ENCODE results near the gene FOXL2NB.

Gene FOXL2NB

DNA sequence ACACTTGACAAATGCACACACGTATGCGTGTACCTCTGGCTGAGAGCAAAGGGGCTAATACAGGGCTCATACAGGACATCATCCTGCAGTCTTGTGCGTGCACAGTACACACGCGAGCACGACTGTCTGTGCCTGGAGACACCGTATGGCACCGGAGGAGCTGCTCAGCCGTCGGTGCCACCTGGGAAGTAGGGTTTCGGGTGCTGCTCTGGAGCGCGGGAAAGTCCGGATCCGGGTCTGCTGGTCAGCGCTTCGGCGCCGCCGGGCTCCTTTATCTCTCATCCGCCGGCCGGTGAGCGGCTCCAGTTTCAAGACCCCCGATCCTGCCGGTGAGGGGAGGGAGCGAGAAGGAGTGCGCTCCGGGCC is 9.3 kb upstream of the FOXL2NB start:
- TF ChIP-seq, protein P1, sequence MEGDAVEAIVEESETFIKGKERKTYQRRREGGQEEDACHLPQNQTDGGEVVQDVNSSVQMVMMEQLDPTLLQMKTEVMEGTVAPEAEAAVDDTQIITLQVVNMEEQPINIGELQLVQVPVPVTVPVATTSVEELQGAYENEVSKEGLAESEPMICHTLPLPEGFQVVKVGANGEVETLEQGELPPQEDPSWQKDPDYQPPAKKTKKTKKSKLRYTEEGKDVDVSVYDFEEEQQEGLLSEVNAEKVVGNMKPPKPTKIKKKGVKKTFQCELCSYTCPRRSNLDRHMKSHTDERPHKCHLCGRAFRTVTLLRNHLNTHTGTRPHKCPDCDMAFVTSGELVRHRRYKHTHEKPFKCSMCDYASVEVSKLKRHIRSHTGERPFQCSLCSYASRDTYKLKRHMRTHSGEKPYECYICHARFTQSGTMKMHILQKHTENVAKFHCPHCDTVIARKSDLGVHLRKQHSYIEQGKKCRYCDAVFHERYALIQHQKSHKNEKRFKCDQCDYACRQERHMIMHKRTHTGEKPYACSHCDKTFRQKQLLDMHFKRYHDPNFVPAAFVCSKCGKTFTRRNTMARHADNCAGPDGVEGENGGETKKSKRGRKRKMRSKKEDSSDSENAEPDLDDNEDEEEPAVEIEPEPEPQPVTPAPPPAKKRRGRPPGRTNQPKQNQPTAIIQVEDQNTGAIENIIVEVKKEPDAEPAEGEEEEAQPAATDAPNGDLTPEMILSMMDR (IDR thresholded peaks at IDR 0.05; ENCODE audit: control insufficient read depth, extremely low read depth, insufficient read depth), result no peak
- DNase-seq (ENCODE audit: low read depth), result no peak
- H3K4me3 ChIP-seq (ENCODE audit: low read depth, low read length), result no peak overlapping the region

DNA sequence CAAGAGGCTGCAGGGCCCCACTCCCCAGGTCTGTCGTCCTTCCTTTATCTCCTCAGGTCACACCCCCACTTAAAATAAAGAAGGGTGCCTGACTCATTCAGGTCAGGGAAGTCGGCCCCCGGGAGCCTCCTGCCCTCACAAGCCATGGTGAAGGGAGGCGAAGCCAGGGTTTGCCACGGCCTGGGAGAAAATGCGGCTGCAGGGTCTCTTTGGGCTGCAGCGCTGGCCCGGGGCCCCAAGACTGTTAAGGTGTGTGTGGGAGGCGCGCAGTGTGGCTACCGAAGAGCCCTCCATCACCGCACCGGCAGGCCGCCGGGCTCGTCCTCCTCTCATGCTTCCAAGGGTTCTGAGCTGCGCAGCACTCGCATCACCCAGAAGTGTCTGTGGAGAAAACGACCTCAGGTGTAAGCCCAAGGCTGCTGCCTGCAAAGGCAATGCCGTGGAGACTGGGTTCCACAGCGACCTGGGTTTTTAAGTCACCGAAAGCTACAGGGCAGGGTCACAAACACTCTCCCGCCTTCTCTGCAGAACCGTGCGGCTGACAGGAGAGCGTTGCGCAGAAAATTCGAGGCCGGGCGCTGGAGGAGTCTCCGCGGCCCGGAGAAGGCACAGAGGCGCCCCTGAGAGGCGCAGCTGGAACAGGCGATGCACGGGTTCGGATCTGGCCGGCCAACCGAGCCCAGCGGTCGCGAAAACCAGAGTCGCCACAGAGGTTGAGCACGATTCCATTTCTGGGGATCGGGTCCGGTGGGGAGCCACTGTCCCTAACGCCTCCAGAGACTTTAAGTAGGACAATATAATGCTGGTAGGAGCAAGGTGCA is 8.8 kb upstream of the FOXL2NB start:
- DNase-seq (ENCODE audit: low read depth), result no peak
- TF ChIP-seq, protein P1 (IDR thresholded peaks at IDR 0.05; ENCODE audit: control insufficient read depth, extremely low read depth, insufficient read depth), result no peak
- H3K4me3 ChIP-seq (ENCODE audit: low read depth, low read length), result no peak overlapping the region

DNA sequence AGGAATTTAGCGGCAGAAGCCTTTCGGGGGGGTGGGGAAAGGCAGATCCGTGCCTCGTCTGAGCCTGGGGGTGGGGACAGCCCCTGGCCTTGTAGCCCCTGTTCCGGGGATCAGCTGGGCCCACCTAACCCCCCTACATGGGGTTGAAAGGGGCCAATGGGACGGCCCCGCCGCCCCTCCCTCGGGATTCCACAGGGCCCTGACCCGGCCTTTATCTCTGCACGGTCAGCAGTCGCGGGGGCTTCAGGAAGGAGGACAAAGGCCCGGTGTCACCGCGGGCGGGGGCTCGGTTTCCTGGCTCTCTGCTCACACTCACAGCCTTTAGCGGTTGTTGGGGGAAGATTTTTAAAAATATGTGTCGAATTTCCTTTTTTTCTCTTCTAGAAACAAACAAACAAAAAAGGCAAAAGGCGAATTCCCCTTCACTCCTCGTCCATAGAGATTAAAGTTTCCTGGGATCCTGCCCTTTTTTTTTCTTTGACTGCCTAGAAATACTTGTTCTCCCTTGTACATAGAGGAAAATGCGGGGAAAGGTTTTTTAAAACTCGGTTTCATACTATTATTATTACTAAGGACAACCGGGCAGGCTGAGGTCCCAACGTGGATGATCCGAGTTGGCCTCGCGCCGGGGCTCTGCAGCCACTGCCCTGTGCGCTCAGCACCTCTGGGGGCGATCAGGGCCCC is 8.0 kb upstream of the FOXL2NB start:
- no peak for DNase-seq (ENCODE audit: low read depth)
- TF ChIP-seq, protein P1 (IDR thresholded peaks at IDR 0.05; ENCODE audit: control insufficient read depth, extremely low read depth, insufficient read depth), result no peak
- no peak overlapping the region for H3K4me3 ChIP-seq (ENCODE audit: low read depth, low read length)

DNA sequence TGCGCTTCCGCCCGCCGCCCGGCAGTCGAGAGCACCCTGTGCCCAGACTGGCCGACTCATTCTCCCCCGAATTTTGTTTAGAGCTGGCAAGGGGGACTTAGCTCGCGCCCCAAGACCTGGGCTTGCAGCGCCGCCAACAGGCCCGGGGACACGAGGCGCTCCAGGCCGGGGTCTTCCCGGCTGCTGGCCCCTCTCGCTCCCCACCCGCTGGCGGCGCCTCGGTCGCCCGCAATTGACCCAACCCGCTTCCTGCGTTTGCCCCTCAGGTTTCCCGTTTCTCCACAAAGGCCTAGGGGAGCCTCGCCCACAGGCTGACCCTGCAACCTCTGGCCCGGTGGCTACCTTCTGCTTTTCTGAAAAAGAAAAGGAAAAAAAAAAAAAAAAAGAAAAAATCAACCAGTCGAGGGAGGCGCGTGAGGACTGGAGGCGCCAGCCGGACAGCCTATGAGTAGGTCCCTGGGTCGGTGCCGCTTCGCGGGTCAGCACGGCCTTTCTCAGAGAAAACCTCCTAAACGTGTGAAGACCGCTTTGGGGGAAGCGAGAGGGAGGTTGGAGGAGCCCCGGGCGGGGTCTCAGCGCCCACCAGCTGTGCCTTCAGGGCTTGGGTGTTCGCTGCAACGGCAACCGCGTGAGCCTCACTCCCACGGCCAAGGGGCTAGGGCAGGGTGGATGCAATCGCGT is 7.3 kb upstream of the FOXL2NB start:
- no peak overlapping the region for H3K4me3 ChIP-seq (ENCODE audit: low read depth, low read length)
- TF ChIP-seq, protein P1 (IDR thresholded peaks at IDR 0.05; ENCODE audit: control insufficient read depth, extremely low read depth, insufficient read depth), result no peak
- DNase-seq (ENCODE audit: low read depth), result no peak

DNA sequence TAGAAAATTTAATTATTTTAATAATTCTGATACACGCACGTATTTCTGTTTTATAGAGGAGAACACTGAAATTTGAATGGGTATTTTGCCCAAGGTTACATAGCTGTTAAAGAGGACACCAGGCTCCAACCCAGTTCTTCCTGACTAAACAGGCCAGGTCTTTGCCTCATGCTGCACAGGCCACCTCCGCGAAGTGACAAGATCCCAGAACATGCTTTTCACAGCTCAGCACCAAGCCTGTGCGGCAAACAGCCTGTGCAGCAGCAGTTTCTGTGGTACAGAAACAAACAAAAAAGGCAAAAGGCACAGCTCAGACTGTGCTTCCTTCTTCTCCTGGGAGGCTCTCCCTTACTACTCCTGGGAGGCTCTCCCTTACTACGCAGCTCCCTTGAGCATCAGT is 6.6 kb upstream of the FOXL2NB start:
- no peak for DNase-seq (ENCODE audit: low read depth)
- TF ChIP-seq, protein P1 (IDR thresholded peaks at IDR 0.05; ENCODE audit: control insufficient read depth, extremely low read depth, insufficient read depth), result no peak
- no peak overlapping the region for H3K4me3 ChIP-seq (ENCODE audit: low read depth, low read length)

DNA sequence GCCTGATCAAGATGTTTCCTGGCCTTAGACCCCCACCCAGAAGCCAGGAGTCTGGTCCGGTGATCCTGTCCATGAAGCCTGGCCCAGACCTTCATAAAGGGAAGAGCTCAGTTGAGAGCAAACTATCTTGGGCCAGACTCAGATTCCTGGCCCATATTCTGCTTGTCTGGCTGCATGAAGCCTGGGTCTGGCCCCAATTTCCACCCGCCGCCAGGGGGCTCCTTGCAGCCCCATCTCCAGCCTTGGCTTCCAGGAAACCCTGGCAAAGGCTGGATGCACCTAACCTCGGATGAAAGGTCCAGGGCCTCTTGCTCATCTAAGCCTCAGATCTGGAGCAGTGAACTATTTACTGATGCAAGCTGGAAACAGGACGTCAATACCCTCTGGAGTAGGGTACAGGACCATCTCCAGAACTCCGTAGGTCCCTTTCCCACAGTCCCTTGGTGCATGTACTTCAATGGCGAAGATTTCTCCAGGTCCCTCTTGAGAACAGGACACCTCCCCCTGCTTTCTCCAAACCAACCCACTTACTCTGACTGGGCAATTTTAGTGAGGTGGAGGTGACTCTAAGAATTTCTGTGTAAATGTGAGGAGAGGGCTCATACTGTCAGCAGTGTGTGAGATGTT is 5.6 kb upstream of the FOXL2NB start:
- DNase-seq (ENCODE audit: low read depth), result peak; percentile 33
- H3K4me3 ChIP-seq (ENCODE audit: low read depth, low read length), result no peak overlapping the region

More for the DNA sequence above, 5.6 kb upstream of the FOXL2NB start:
- TF ChIP-seq, protein P1 (IDR thresholded peaks at IDR 0.05; ENCODE audit: control insufficient read depth, extremely low read depth, insufficient read depth), result peak; percentile 59

Measured in LNCaP clone FGC (cell line).